H1 (cell line): ENCODE measurements around the gene NOTUM. TPM values are rescaled to one million over a fixed set of nuclear protein-coding genes. Genes with fewer than 3 reads are reported as not detected.

Experiments
- CTCF ChIA-PET: fragments of 300-600 bp; sonication (Branson Sonifier 250); formaldehyde crosslinking; loops from one replicate; lab custom pipeline; 2021; ENCODE audit not compliant: partially characterized antibody; lab: Charles Lee
- POLR2A ChIA-PET: fragments of 300-600 bp; sonication (Branson Sonifier 250); formaldehyde crosslinking; loops from one replicate; lab custom pipeline; 2021; ENCODE audit warnings: inconsistent platforms; ENCODE audit not compliant: partially characterized antibody; lab: Charles Lee
- DNase-seq, 2 experiments: peaks; one replicate each; pipeline versions ENCODE4 v3.0.0 to v3.0.0-alpha.2; 2010 to 2022; ENCODE audit warnings: low spot score in 2 of 2, low read depth in 1 of 2, mixed read lengths in 1 of 2
- FAIRE-seq: peaks from 2 replicates; lab custom pipeline; 2011; peaks lifted over from hg19 to GRCh38; lab: Jason Lieb, UNC
- H2AFZ ChIP-seq: 2 replicates; pipeline ENCODE4 v1.8.1; 2012; ENCODE audit warnings: low read length, inconsistent platforms
- H2AK5ac ChIP-seq: 2 replicates; pipeline ENCODE4 v1.6.1; 2013; ENCODE audit warnings: low read depth, low read length
- H2BK120ac ChIP-seq: replicated peaks from 2 replicates; pipeline ENCODE3; 2013; ENCODE audit warnings: low read depth, low read length, inconsistent platforms
- H2BK12ac ChIP-seq: 2 replicates; pipeline ENCODE4 v1.6.1; 2013; ENCODE audit warnings: low read depth, low read length
- H2BK15ac ChIP-seq: 2 replicates; pipeline ENCODE4 v1.6.1; 2013; ENCODE audit warnings: low read length
- H2BK20ac ChIP-seq: 2 replicates; pipeline ENCODE4 v1.6.1; 2013; ENCODE audit warnings: low read length
- H2BK5ac ChIP-seq: 2 replicates; pipeline ENCODE4 v1.6.1; 2013; ENCODE audit warnings: low read depth, low read length
- H3K14ac ChIP-seq: 2 replicates; pipeline ENCODE4 v1.6.1; 2013; ENCODE audit warnings: inconsistent platforms; ENCODE audit not compliant: insufficient read length
- H3K18ac ChIP-seq: 2 replicates; pipeline ENCODE4 v1.6.1; 2013; ENCODE audit warnings: low read length; ENCODE audit errors: extremely low read depth
- H3K23ac ChIP-seq: 2 replicates; pipeline ENCODE4 v1.6.1; 2013; ENCODE audit warnings: inconsistent platforms; ENCODE audit not compliant: insufficient read length
- H3K23me2 ChIP-seq: 2 replicates; pipeline ENCODE4 v1.6.1; 2013; ENCODE audit warnings: low read depth, low read length
- H3K27ac ChIP-seq: 2 replicates; pipeline ENCODE4 v1.6.1; 2011; ENCODE audit warnings: low read depth, low read length, inconsistent platforms
- H3K27me3 ChIP-seq, 4 experiments: replicated peaks in 1 of 4; 1 replicate in 1 of 4; 2 replicates in 3 of 4; pipeline versions ENCODE4 v1.6.1 to v1.8.1; 2011 to 2013; ENCODE audit warnings: low read length in 3 of 4, mild to moderate bottlenecking in 3 of 4, inconsistent platforms in 2 of 4, mixed read lengths in 2 of 4, moderate library complexity in 1 of 4; ENCODE audit not compliant: control insufficient read depth in 3 of 4, insufficient read depth in 3 of 4; ENCODE audit errors: extremely low read depth in 1 of 4
- H3K36me3 ChIP-seq, 4 experiments: 2 replicates each; pipeline versions ENCODE4 v1.6.1 to v1.8.1; 2011 to 2013; ENCODE audit warnings: mild to moderate bottlenecking in 4 of 4, low read length in 3 of 4, moderate library complexity in 2 of 4, control low read depth in 1 of 4, inconsistent platforms in 1 of 4; ENCODE audit not compliant: insufficient read depth in 4 of 4, control insufficient read depth in 2 of 4
- H3K4ac ChIP-seq: replicated peaks from 2 replicates; pipeline ENCODE3; 2013; ENCODE audit warnings: low read length, low read depth, mixed read lengths, inconsistent platforms; ENCODE audit not compliant: insufficient read length
- H3K4me1 ChIP-seq, 4 experiments: replicated peaks in 1 of 4; 1 replicate in 1 of 4; 2 replicates in 3 of 4; pipeline versions ENCODE4 v1.6.1 to v1.8.1; 2011 to 2013; ENCODE audit warnings: low read length in 3 of 4, inconsistent platforms in 2 of 4, mixed read lengths in 1 of 4; ENCODE audit not compliant: insufficient read depth in 4 of 4, control insufficient read depth in 3 of 4
- H3K4me2 ChIP-seq, 2 experiments: 2 replicates each; pipeline versions ENCODE4 v1.6.1 to v1.8.1; 2011 to 2013; ENCODE audit warnings: low read depth in 2 of 2, low read length in 2 of 2, control low read depth in 1 of 2, inconsistent platforms in 1 of 2, mild to moderate bottlenecking in 1 of 2; ENCODE audit not compliant: insufficient read depth in 1 of 2
- H3K4me3 ChIP-seq, 4 experiments: fragments of 200-600, 300-600 bp in 1 of 4; sonication (generic), shearing (Covaris generic), sonication (Bioruptor Twin) in 1 of 4; 2 replicates each; pipeline versions ENCODE4 v1.5.1 to v1.8.1; 2011 to 2016; ENCODE audit warnings: low read length in 4 of 4, low read depth in 3 of 4, control low read depth in 2 of 4, inconsistent platforms in 2 of 4, mild to moderate bottlenecking in 2 of 4, mixed read lengths in 1 of 4, moderate library complexity in 1 of 4; ENCODE audit not compliant: insufficient read depth in 2 of 4; ENCODE audit errors: extremely low read depth in 1 of 4
- H3K56ac ChIP-seq: replicated peaks from 2 replicates; pipeline ENCODE3; 2013; ENCODE audit warnings: low read depth, mild to moderate bottlenecking, mixed read lengths, low read length, inconsistent platforms; ENCODE audit not compliant: insufficient read length
- H3K79me1 ChIP-seq: 2 replicates; pipeline ENCODE4 v1.6.1; 2013; ENCODE audit warnings: low read depth, low read length, control low read depth
- H3K79me2 ChIP-seq, 2 experiments: 2 replicates each; pipeline versions ENCODE4 v1.6.1 to v1.8.1; 2012 to 2013; ENCODE audit warnings: low read length in 2 of 2, mild to moderate bottlenecking in 2 of 2, inconsistent platforms in 1 of 2; ENCODE audit not compliant: insufficient read depth in 2 of 2, control insufficient read depth in 1 of 2
- H3K9ac ChIP-seq, 4 experiments: replicated peaks in 1 of 4; 1 replicate in 1 of 4; 2 replicates in 3 of 4; pipeline versions ENCODE4 v1.6.1 to v1.8.1; 2011 to 2013; ENCODE audit warnings: low read depth in 3 of 4, low read length in 3 of 4, control low read depth in 2 of 4, mild to moderate bottlenecking in 2 of 4, moderate library complexity in 2 of 4, inconsistent platforms in 1 of 4; ENCODE audit errors: extremely low read depth in 1 of 4
- H3K9me3 ChIP-seq, 2 experiments: 2 replicates each; pipeline versions ENCODE4 v1.6.1 to v1.8.1; 2012 to 2013; ENCODE audit warnings: mild to moderate bottlenecking in 2 of 2, moderate library complexity in 2 of 2, control low read depth in 1 of 2, inconsistent platforms in 1 of 2, low read depth in 1 of 2, low read length in 1 of 2, mixed read lengths in 1 of 2; ENCODE audit not compliant: insufficient read depth in 2 of 2
- H4K20me1 ChIP-seq, 2 experiments: replicated peaks in 1 of 2; 2 replicates each; pipeline versions ENCODE3 to v1.8.1; 2011 to 2013; ENCODE audit warnings: inconsistent platforms in 2 of 2, low read length in 2 of 2, mild to moderate bottlenecking in 1 of 2; ENCODE audit not compliant: insufficient read depth in 2 of 2, control insufficient read depth in 1 of 2
- H4K5ac ChIP-seq: 2 replicates; pipeline ENCODE4 v1.6.1; 2013; ENCODE audit warnings: low read length, low read depth, mixed read lengths, inconsistent platforms; ENCODE audit not compliant: insufficient read length
- H4K8ac ChIP-seq: 2 replicates; pipeline ENCODE4 v1.8.0; 2013; ENCODE audit warnings: mild to moderate bottlenecking, moderate library complexity, low read length, inconsistent platforms; ENCODE audit not compliant: insufficient read depth; ENCODE audit errors: extremely low read depth
- H4K91ac ChIP-seq: replicated peaks from 2 replicates; pipeline ENCODE3; 2013; ENCODE audit warnings: low read length, mixed read lengths, inconsistent platforms; ENCODE audit not compliant: insufficient read length
- TCF12 ChIP-seq: IDR thresholded peaks from 2 replicates; pipeline ENCODE4 v1.6.1; 2011; ENCODE audit warnings: low read depth, mild to moderate bottlenecking, low read length
- WGBS, 2 experiments: shearing (Covaris generic) in 1 of 2; methylation state at CpG; one replicate each; pipeline versions ENCODE4 v1.1.6 to v1.1.7; 2013 to 2015; ENCODE audit warnings: low lambda C conversion rate in 2 of 2, mixed read lengths in 2 of 2, inconsistent platforms in 1 of 2, low coverage in 1 of 2, missing lambda C conversion rate in 1 of 2; ENCODE audit not compliant: insufficient replicate concordance in 2 of 2, insufficient coverage in 1 of 2, insufficient read length in 1 of 2; ENCODE audit errors: extremely low coverage in 1 of 2, missing lambda C conversion rate in 1 of 2; 5-methylcytosine and 5-hydroxymethylcytosine counted together
- polyA plus RNA-seq, 7 experiments: library from polyadenylated mRNA; depleted of rRNA in 3 of 7; stranded (reverse) in 5 of 7; unstranded in 2 of 7; fragments of >200 nt in 5 of 7; fragments of 200-250 nt in 2 of 7; gene quantifications; 1 replicate in 5 of 7; 2 replicates in 1 of 7; 4 replicates in 1 of 7; pipeline versions ENCODE4 v1.2.1 to v1.2.3, GENCODE V29; 2011 to 2013; ENCODE audit warnings: missing spikeins in 2 of 7, mixed read lengths in 2 of 7
- total RNA-seq: library from RNA; stranded (reverse); fragmentation: NEBNext Ultra II Directional; extraction: Animal tissue kit (Norgen Biotek cat#: 25700); gene quantifications from 2 replicates; pipeline ENCODE4 v1.2.1, GENCODE V29; 2021

Gene NOTUM
- total and polyA plus RNA-seq, 2 of the 8 experiments (the other 6 are each of a cell fraction or from before 2014, with no cell fraction given), result 0.45 to 0.76 TPM

DNA sequence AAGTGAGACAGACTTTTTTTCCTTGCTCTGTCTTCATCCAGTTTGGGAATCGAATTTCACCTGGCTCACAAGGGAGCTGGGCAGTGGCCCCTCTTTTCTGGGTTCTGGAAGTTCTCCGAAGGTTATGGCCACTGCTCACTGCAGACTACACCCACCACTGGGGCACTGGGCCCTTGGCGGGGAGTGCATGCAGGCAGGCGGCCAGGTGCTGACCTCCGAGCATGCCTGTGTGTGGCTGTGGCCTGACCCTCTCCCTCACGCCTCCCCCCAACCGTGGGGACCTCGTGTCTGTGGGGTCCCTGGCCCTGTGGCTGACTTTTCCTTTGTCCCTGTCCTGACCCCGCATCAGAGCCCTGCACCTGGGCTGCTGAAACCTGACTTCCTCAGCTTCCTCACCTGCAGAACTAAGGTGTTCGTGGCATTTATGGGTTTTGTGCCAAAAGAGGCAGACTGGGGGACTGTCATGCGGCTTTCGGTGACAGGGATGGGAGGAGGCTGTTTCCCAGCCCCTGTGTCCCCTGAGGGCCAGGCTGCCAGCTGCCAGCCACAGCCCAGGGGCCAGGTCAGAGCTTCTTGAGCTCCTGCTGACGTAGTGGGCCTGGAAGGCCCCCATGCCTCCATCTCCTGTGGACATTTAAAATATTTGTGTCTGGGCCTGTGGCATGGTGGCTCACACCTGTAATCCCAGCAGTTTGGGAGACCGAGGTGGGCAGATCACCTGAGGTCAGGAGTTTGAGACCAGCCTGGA lies 37.9 kb upstream of the NOTUM start:
- no peak overlapping the region for H3K56ac ChIP-seq
- H3K79me2 ChIP-seq, result no peaks in the 10 kb centered on the region
- peaks cover 3% of the 10 kb centered on the region; the same call in 1 of the 2 replicates for H3K79me1 ChIP-seq
- H3K9me3 ChIP-seq, result no peaks in the 10 kb centered on the region
- H3K23me2 ChIP-seq, result no peaks in the 10 kb centered on the region
- no peak overlapping the region for H2BK5ac ChIP-seq
- no peak overlapping the region for H2AFZ ChIP-seq
- H3K4ac ChIP-seq, result no peak overlapping the region
- no peaks in the 10 kb centered on the region for H3K36me3 ChIP-seq
- no peak for DNase-seq
- H3K14ac ChIP-seq, result no peak overlapping the region
- 97% methylated on average over 13 of the region's 14 CpGs; no CpG with 5 or more reads in 1 of the 2 experiments for WGBS, 2 experiments
- H2BK12ac ChIP-seq, result no peak overlapping the region
- no peak overlapping the region for H3K23ac ChIP-seq
- H4K5ac ChIP-seq, result no peak overlapping the region
- H3K18ac ChIP-seq, result no peak overlapping the region
- no peak overlapping the region for H3K4me3 ChIP-seq
- no peak overlapping the region for H2BK20ac ChIP-seq
- no peak for TF ChIP-seq TCF12
- ChIA-PET POLR2A (interaction anchor here (1.7 kb wide), 1 partner anchor 16 kb away, joined by 4 read pairs; no protein-coding TSS in a partner anchor), CTCF (no interaction called here)
- no peak overlapping the region for H4K8ac ChIP-seq
- no peaks in the 10 kb centered on the region for H3K27me3 ChIP-seq
- H4K91ac ChIP-seq, result no peak overlapping the region
- H2AK5ac ChIP-seq, result no peak overlapping the region
- peaks cover 0 to 5% (median 3%) of the 10 kb centered on the region in 4 experiments; a peak in 5 of 7 replicates for H3K4me1 ChIP-seq
- no peak for FAIRE-seq
- H3K9ac ChIP-seq, result no peak overlapping the region
- no peak overlapping the region for H3K27ac ChIP-seq
- peaks cover 0 to 7% of the 10 kb centered on the region in 2 experiments for H4K20me1 ChIP-seq
- no peak overlapping the region for H2BK120ac ChIP-seq
- H2BK15ac ChIP-seq, result no peak overlapping the region
- H3K4me2 ChIP-seq, result no peak overlapping the region
